K562 (cell line): ENCODE measurements around the gene BMF. TPM values are rescaled to one million over a fixed set of nuclear protein-coding genes. Genes with fewer than 3 reads are reported as not detected.

Source experiments
- ATF3 ChIP-seq, 2 experiments: fragments of 450-650 bp in 1 of 2; sonication (generic) in 1 of 2; formaldehyde crosslinking in 1 of 2; IDR thresholded peaks in 1 of 2; conservative IDR thresholded peaks in 1 of 2; 2 replicates each; pipeline versions ENCODE4 v1.6.1 to v1.8.1; 2016 to 2023; ENCODE audit warnings: mild to moderate bottlenecking in 2 of 2, moderate library complexity in 2 of 2, inconsistent platforms in 1 of 2, missing genetic modification reagents in 1 of 2
- CEBPB ChIP-seq: fragments of 450-650 bp; IDR thresholded peaks from 2 replicates; pipeline ENCODE4 v1.6.1; 2016; ENCODE audit warnings: missing genetic modification characterization, missing compliant biosample characterization
- ESRRB ChIP-seq: fragments of 250-450 bp; sonication (Bioruptor Pico); IDR thresholded peaks from 2 replicates; pipeline ENCODE4 v1.5.0; 2020; ENCODE audit warnings: mild to moderate bottlenecking, moderate library complexity, borderline replicate concordance
- ETV1 ChIP-seq: fragments of 450-650 bp; conservative IDR thresholded peaks from 2 replicates; pipeline ENCODE4 v1.6.1; 2016; ENCODE audit warnings: missing genetic modification characterization, control low read depth, low read depth, missing compliant biosample characterization
- JUND ChIP-seq, 2 experiments: IDR thresholded peaks; 2 replicates in 1 of 2; 3 replicates in 1 of 2; pipeline ENCODE4 v1.6.1; 2011; ENCODE audit warnings: borderline replicate concordance in 2 of 2, low read depth in 2 of 2, low read length in 2 of 2, improper control_type of control experiment in 1 of 2, missing biosample characterization in 1 of 2, missing genetic modification characterization in 1 of 2, missing genetic modification reagents in 1 of 2
- MEF2D ChIP-seq: conservative IDR thresholded peaks from 2 replicates; pipeline ENCODE4 v1.6.1; 2016; ENCODE audit warnings: low read depth, missing genetic modification characterization, missing compliant biosample characterization
- MYC ChIP-seq, 2 experiments: fragments of 250-450 bp in 1 of 2; sonication (Bioruptor Pico) in 1 of 2; IDR thresholded peaks; 2 replicates each; pipeline versions ENCODE4 v1.5.1 to v1.6.1; 2012 to 2021; ENCODE audit warnings: low read depth in 2 of 2, borderline replicate concordance in 1 of 2, improper control_type of control experiment in 1 of 2, low read length in 1 of 2, mild to moderate bottlenecking in 1 of 2, moderate library complexity in 1 of 2
- MYNN ChIP-seq, 2 experiments: sonication (generic); formaldehyde crosslinking in 1 of 2; IDR thresholded peaks; 2 replicates each; pipeline versions ENCODE4 v1.5.0 to v1.6.1; 2016 to 2020; ENCODE audit warnings: antibody characterized with exemption in 1 of 2, missing genetic modification reagents in 1 of 2
- RAD21 ChIP-seq, 2 experiments: fragments of 250-450 bp in 1 of 2; fragments of 450-650 bp in 1 of 2; sonication (Bioruptor Pico) in 1 of 2; formaldehyde crosslinking in 1 of 2; IDR thresholded peaks in 1 of 2; conservative IDR thresholded peaks in 1 of 2; 2 replicates each; pipeline versions ENCODE4 v1.4.0 to v1.8.0; 2020 to 2022; ENCODE audit warnings: mild to moderate bottlenecking in 2 of 2, moderate library complexity in 1 of 2
- RCOR1 ChIP-seq, 2 experiments: IDR thresholded peaks; 2 replicates each; pipeline ENCODE4 v1.6.1; 2012; ENCODE audit warnings: low read depth in 2 of 2, low read length in 2 of 2, borderline replicate concordance in 1 of 2, improper control_type of control experiment in 1 of 2
- RERE ChIP-seq: sonication (generic); formaldehyde crosslinking; IDR thresholded peaks from 2 replicates; pipeline ENCODE4 v1.8.0; 2023; ENCODE audit warnings: missing genetic modification reagents, mild to moderate bottlenecking, borderline replicate concordance
- VEZF1 ChIP-seq: fragments of 200-800 bp; sonication (Bioruptor generic); IDR thresholded peaks from 2 replicates; pipeline ENCODE4 v1.6.1; 2017; ENCODE audit warnings: missing genetic modification characterization, missing compliant biosample characterization
- ZNF395 ChIP-seq: fragments of 200-800 bp; sonication (Bioruptor generic); IDR thresholded peaks from 2 replicates; pipeline ENCODE4 v1.6.1; 2017; ENCODE audit warnings: missing genetic modification characterization, missing compliant biosample characterization
- ZNF696 ChIP-seq: fragments of 250-450 bp; sonication (Bioruptor Pico); conservative IDR thresholded peaks from 2 replicates; pipeline ENCODE4 v1.4.0; 2020; ENCODE audit warnings: mild to moderate bottlenecking, moderate library complexity
- polyA plus RNA-seq, 8 experiments: library from polyadenylated mRNA; depleted of rRNA in 4 of 8; stranded (reverse) in 5 of 8; unstranded in 3 of 8; fragments of >200 nt; fragmentation: Nextera tagmentation in 2 of 8; fragmentation: Illumina TruSeq in 1 of 8; extraction: Ambion mirVana in 2 of 8; extraction: Trizol in 1 of 8; gene quantifications; 2 replicates each; pipeline versions ENCODE4 v1.2.1 to v1.2.3, GENCODE V29; 2011 to 2014; ENCODE audit warnings: inconsistent platforms in 1 of 8, missing spikeins in 1 of 8
- total RNA-seq, 7 experiments: library from RNA; depleted of rRNA in 6 of 7; stranded (reverse); fragments of >200 nt in 6 of 7; fragmentation: Illumina TruSeq in 2 of 7; extraction: Trizol in 2 of 7; gene quantifications; 2 replicates each; pipeline versions ENCODE4 v1.2.1 to v1.2.3, GENCODE V29; 2011 to 2021; ENCODE audit warnings: low replicate concordance in 1 of 7

The BMF gene
- total and polyA plus RNA-seq, 9 of the 15 experiments (the other 6 are each of a cell fraction or from before 2014, with no cell fraction given) = 0.25 to 0.91 (median 0.59) TPM; not detected in 2

- TF ChIP-seq ESRRB (CRISPR knock-in tag) (no peak), RERE (CRISPR knock-in tag) (no peak), MYNN (IDR thresholded peaks at IDR 0.05) (no peak), MYNN (CRISPR knock-in tag; IDR thresholded peaks at IDR 0.05) (no peak), ZNF696 (CRISPR knock-in tag) (no peak), MEF2D (no peak), JUND (IDR thresholded peaks at IDR 0.05; ENCODE audit: borderline replicate concordance, low read depth, low read length) (peak; percentile 75), JUND (tag; IDR thresholded peaks at IDR 0.05; ENCODE audit: borderline replicate concordance, low read depth, low read length) (peak; percentile 18; the same call in 1 of the 3 replicates), RAD21 (CRISPR knock-in tag; conservative IDR thresholded peaks at IDR 0.05 in 1 of 2, IDR thresholded peaks at IDR 0.05 in 1 of 2) (peak in 1 of 2 experiments; percentile 12; a peak in 2 of 4 replicates), ZNF395 (CRISPR knock-in tag) (no peak), ETV1 (tag) (peak; percentile 35; the same call in 1 of the 2 replicates), VEZF1 (CRISPR knock-in tag) (no peak), MYC (IDR thresholded peaks at IDR 0.05; ENCODE audit: low read depth, low read length) (peak; percentile 63), MYC (CRISPR knock-in tag; IDR thresholded peaks at IDR 0.05; ENCODE audit: borderline replicate concordance, low read depth) (no peak), CEBPB (tag) (peak; percentile 89), RCOR1 (IDR thresholded peaks at IDR 0.05; ENCODE audit: borderline replicate concordance in 1 of 2, low read depth in 2 of 2, low read length in 2 of 2) (peak in 1 of 2 experiments; percentile 26; a peak in 1 of 4 replicates), ATF3 (IDR thresholded peaks at IDR 0.05) (peak; percentile 93), ATF3 (CRISPR knock-in tag; conservative IDR thresholded peaks at IDR 0.05) (no peak)
These were observed 7.0 kb upstream of the BMF start (continued) for GRCh38 chr15:40115670-40116093.
